GM21723 (cell line): Measurements from ENCODE around the gene EDC4.
A peak's percentile ranks its signal among the peaks of the same experiment; 100 is the strongest.

Experiments used
- ATAC-seq: cut with Tn5 transposase; IDR thresholded peaks from one replicate; pipeline ENCODE4 v1.9.1; 2021; ENCODE audit warnings: mild to moderate bottlenecking, moderate library complexity; ENCODE audit not compliant: unreplicated experiment

Gene EDC4

GRCh38 chr16:67873435-67874370, 851 bp downstream of the EDC4 start:
- peak; percentile 13 for ATAC-seq

GRCh38 chr16:67874372-67874771, 1.5 kb downstream of the EDC4 start:
- no peak for ATAC-seq

GRCh38 chr16:67877064-67877463, 4.2 kb downstream of the EDC4 start:
- ATAC-seq = no peak

GRCh38 chr16:67878232-67878631, 5.4 kb downstream of the EDC4 start:
- ATAC-seq = no peak

- no peak for ATAC-seq
Observed at GRCh38 chr16:67878846-67879245, 6.0 kb downstream of the EDC4 start.

- ATAC-seq = no peak
Observed at GRCh38 chr16:67879462-67879861, 6.6 kb downstream of the EDC4 start.

GRCh38 chr16:67879936-67880335, 7.1 kb downstream of the EDC4 start:
- ATAC-seq = no peak

GRCh38 chr16:67880584-67880983, 7.7 kb downstream of the EDC4 start:
- ATAC-seq = no peak

GRCh38 chr16:67881621-67882161, 8.8 kb downstream of the EDC4 start:
- ATAC-seq = no peak

- no peak for ATAC-seq
Observed at GRCh38 chr16:67882374-67883145, 9.7 kb downstream of the EDC4 start.

GRCh38 chr16:67883146-67883871, 10.5 kb downstream of the EDC4 start:
- no peak for ATAC-seq

GRCh38 chr16:67883872-67884261, 11.0 kb downstream of the EDC4 start:
- no peak for ATAC-seq

GRCh38 chr16:67884684-67885083, 11.8 kb downstream of the EDC4 start, which contains the start of gene NRN1L:
TSS of gene NRN1L (plus strand) at chr16:67884885. CDS start at chr16:67884904, 19 bp downstream.
- no peak for ATAC-seq

- ATAC-seq = no peak
Observed at GRCh38 chr16:67885545-67885944, 12.7 kb downstream of the EDC4 start.

- ATAC-seq = no peak
Observed at GRCh38 chr16:67885976-67886375, 13.1 kb downstream of the EDC4 start.

GRCh38 chr16:67886387-67886786, 13.5 kb downstream of the EDC4 start:
- no peak for ATAC-seq

GRCh38 chr16:67888331-67888730, 15.5 kb downstream of the EDC4 start:
- no peak for ATAC-seq

GRCh38 chr16:67892375-67892774, 19.5 kb downstream of the EDC4 start:
- no peak for ATAC-seq

GRCh38 chr16:67892899-67893742, 20.3 kb downstream of the EDC4 start, which contains the start of gene PSKH1:
TSS of gene PSKH1 (plus strand) at chr16:67893254. CDS start at chr16:67908750, 15,496 bp downstream.
- ATAC-seq = peak; percentile 77
